ENCODE data around the gene IGBP1.

GRCh38 chrX:70190225-70190624, 57.0 kb downstream of the IGBP1 start:
- TF ChIP-seq FOXM1 (IDR thresholded peaks at IDR 0.05; ENCODE audit: borderline replicate concordance) (no peak), FOXK2 (IDR thresholded peaks at IDR 0.05) (no peak), ARNT (IDR thresholded peaks at IDR 0.05) (no peak), BHLHE40 (IDR thresholded peaks at IDR 0.05; ENCODE audit: borderline replicate concordance) (no peak), NFRKB (IDR thresholded peaks at IDR 0.05) (no peak), L3MBTL2 (conservative IDR thresholded peaks at IDR 0.05) (no peak), PKNOX1 (IDR thresholded peaks at IDR 0.05) (no peak), TARDBP (IDR thresholded peaks at IDR 0.05) (no peak), SP1 (IDR thresholded peaks at IDR 0.05) (no peak), CTBP1 (IDR thresholded peaks at IDR 0.05; ENCODE audit: borderline replicate concordance) (no peak), ELF4 (IDR thresholded peaks at IDR 0.05) (no peak), SUZ12 (IDR thresholded peaks at IDR 0.05) (no peak), ZNF384 (IDR thresholded peaks at IDR 0.05) (no peak), FOXA1 (IDR thresholded peaks at IDR 0.05) (no peak)
